ENCODE measurements around the gene ZMYND11.

ZMYND11 gene

DNA sequence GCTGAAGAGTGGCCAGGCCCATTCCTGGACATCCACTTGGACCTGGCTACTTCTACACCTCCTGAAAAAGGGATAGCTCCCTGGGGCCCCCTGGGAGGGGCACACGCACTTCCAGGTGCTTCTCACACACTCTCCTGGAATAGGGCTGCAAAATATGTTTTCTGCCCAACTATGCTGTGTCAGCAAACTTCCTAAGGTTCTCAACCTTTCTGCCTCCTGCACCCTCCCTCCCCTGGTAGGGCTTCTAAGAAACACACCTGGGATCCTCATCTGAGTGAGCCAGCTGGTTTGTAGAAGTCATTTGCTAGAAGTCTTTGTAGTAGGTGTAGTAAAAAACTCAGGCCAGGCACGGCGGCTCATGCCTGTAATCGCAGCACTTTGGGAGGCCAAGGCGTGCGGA, 136.5 kb downstream of the ZMYND11 start:
- in situ Hi-C loops (cut with MboI; ENCODE audit: low pct_unique_long_range_greater_than_20kb, low sequenced_read_pairs): no loop called here
- no peak for DNase-seq

DNA sequence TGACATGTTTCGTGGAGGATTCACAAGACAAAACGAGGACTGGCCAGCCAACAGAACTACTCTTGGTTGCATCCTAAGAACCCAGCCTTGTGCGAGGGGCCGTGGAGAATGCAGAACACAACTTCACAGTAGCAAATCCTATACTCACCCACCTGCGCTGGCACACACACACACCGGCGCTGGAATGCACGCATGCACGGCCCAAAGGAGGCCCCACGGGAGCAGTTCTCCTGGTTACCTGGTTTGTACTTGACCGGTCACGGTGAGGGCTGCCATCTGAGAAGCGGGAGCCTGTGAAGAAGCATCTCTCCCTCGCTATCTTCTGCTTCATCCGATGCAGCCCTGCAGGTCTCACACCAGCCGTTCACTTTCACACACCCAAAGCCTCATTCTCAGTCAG, 137.8 kb downstream of the ZMYND11 start:
- in situ Hi-C loops (cut with MboI; ENCODE audit: low pct_unique_long_range_greater_than_20kb, low sequenced_read_pairs): no loop called here

DNA sequence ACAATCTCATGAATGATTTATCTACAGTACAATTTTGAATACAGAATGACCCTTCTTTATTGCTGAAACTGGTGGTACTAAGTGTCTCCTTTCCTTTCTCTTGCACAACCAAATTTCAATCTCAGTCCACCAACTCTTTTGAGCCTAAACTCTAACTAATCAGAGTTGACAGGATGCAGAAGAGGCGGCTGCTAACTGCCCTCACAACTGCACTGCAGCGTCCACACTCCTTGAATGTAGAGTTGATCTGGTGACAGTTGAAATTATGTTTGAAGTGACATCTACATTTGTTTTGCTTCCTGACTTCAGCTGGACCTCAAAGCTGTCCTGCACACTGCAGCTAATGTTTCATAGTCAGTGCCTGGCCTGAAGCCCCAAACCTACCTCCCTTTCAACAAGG, 139.6 kb downstream of the ZMYND11 start:
- in situ Hi-C loops (cut with MboI; ENCODE audit: low pct_unique_long_range_greater_than_20kb, low sequenced_read_pairs): no loop called here
- DNase-seq: no peak

More for the DNA sequence above, 137.8 kb downstream of the ZMYND11 start:
- no peak for DNase-seq

GRCh38 chr10:275680-276079, 140.4 kb downstream of the ZMYND11 start:
- in situ Hi-C loops (cut with MboI; ENCODE audit: low pct_unique_long_range_greater_than_20kb, low sequenced_read_pairs): no loop called here
- DNase-seq: no peak

- in situ Hi-C loops (cut with MboI; ENCODE audit: low pct_unique_long_range_greater_than_20kb, low sequenced_read_pairs): no loop called here
- no peak for DNase-seq
Observed at GRCh38 chr10:277963-278362, 142.7 kb downstream of the ZMYND11 start.

DNA sequence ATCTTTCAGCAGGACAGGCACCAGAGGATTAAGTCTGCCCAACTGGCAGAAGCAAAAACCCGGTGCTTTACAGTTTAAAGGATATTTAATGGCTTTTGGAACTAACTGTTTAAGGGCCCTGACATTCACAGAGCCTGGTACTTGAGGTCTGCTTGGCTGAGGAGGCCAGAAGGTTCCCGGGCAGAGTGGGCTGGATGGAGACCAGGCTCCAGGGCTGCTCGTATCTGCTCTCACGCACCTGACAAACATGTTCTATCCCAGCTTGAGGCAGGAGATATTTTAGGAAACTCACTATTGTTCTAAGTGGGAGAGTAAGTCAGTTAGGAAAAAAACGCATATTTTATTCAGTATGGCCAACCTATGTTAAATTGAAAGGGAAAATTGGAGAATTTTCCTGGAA, 143.5 kb downstream of the ZMYND11 start:
- in situ Hi-C loops (cut with MboI; ENCODE audit: low pct_unique_long_range_greater_than_20kb, low sequenced_read_pairs): no loop called here
- DNase-seq: no peak

DNA sequence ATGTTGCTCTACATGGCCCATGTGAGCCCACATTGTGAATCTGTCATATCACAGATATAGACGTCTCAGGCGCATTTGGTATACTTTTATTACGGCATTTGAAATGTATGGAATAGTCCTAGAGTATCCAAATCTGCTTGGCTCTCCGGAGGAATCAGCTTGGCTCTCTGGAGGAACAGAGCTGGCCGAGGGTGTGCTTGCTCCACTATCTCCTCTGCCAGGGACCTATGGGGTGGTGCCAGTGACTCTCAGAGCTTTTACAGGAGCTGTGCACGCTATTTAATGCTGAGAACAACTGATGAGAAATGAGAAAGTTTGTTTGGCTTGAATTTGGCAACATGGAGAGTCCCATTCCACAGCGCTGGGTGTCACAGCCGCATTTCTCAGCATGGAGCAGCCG, 144.0 kb downstream of the ZMYND11 start:
- no peak for DNase-seq
- in situ Hi-C loops (cut with MboI; ENCODE audit: low pct_unique_long_range_greater_than_20kb, low sequenced_read_pairs): no loop called here

GRCh38 chr10:279655-280054, 144.4 kb downstream of the ZMYND11 start:
- in situ Hi-C loops (cut with MboI; ENCODE audit: low pct_unique_long_range_greater_than_20kb, low sequenced_read_pairs): no loop called here
- no peak for DNase-seq

DNA sequence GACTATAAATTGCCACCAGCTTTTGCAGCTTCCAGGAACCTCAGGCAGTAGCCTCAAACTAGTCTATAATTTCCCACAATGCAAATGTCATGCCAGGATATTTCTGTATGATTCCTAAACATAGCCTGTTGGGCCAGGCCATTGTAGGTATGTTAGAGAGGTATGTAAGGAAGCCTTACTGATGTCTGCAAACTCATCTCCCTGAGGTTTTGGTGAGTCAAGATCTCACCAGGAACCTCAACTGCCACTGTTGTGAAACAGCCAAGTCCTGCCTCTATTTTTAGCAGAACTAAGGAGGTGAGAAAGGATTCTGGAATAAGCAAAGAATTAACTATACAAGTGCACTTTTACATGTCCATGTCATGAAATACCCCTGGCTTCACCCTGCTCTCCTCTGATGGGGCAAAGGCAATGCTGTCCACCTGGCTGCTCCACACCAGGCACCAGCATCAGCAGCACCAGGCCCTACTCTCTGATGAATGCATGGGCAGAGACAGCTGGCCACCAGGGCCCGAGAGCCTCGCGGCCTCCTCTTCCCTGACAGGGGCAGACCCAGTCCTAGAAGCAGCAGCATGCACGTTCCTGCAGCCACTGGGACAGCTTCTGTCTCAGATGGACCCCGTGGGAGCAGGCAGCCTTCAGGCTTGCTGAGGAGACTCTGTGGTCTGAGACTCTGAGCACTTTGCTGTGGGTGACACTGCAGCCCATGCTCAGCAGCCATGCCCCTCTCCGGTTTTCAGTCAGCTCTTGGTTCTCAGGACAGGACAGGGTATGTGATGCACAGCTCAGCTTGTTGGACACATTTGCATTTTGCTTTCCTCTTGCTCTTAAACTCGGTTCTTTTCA, 147.3 kb downstream of the ZMYND11 start:
- DNase-seq: no peak
- in situ Hi-C loops (cut with MboI; ENCODE audit: low pct_unique_long_range_greater_than_20kb, low sequenced_read_pairs): no loop called here

DNA sequence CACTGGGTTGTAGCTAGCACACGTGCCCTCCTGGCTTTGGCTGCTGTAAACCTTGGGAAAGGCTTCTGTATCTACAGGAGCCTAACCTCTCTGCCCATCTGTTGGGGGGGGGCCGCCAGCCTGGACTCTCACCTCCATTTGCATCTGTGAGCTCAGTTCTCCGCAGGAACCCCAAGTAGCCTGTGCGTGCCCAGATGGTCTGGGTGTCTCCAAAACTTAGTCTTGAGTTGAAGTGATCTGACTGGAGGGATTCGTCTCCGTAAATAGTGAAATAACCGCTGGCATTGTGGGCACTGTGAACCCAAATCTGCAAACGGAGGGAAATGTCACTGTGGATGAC, 147.9 kb downstream of the ZMYND11 start:
- in situ Hi-C loops (cut with MboI; ENCODE audit: low pct_unique_long_range_greater_than_20kb, low sequenced_read_pairs): no loop called here

DNA sequence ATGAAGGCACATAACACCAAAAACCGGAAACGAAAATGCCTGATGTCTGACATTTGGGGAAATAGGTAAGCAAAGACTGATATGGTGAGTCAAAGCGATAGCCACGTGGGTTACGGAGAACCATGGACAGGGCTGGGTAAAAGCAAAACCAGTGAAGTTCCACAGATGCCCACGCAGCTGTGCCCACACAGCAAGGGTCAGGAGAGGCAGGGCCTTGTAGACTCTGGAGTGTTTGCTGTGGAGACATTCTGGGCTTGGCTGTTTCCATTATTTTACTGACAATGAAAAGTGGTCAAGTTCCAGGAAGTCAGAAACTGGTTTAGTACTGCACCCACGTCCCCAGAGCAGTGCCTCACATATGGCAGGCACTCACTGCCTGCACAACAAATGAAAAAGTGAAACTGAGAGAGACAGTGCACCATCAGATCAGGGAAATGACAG, 148.7 kb downstream of the ZMYND11 start:
- in situ Hi-C loops (cut with MboI; ENCODE audit: low pct_unique_long_range_greater_than_20kb, low sequenced_read_pairs): no loop called here
- DNase-seq: no peak

More for the DNA sequence above, 147.9 kb downstream of the ZMYND11 start:
- no peak for DNase-seq

GRCh38 chr10:285216-285615, 150.0 kb downstream of the ZMYND11 start:
- DNase-seq: no peak
- in situ Hi-C loops (cut with MboI; ENCODE audit: low pct_unique_long_range_greater_than_20kb, low sequenced_read_pairs): no loop called here

DNA sequence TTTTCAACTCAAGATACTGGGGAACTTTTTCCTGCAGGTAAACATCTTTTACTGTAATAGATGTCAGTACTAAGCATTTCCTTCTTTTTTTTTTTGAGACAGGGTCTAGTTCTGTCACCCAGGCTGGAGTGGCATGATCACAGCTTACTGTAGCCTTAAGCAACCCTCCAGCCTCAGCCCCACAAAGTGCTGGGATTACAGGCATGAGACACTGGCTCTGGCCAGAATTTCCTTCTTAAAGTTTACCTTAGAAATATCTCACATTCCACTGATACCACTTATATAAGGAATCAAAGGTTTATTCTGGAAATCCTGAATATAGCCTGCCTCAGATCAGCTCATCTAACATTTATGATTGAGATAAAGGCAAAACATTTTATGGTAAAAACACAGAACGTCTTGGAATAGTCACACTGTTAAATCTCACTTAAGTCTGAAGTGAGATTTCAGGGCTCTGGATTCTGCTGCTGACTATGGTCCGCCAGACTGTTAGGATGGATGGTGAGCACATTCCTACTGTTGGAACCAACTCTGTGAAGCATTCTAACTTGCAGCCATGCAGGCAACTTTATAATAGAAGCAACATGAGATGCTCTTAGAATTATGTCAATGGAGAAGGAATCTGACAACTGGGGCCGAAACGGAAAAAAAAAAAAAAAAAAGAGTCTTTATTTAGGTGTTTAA, 151.9 kb downstream of the ZMYND11 start:
- in situ Hi-C loops (cut with MboI; ENCODE audit: low pct_unique_long_range_greater_than_20kb, low sequenced_read_pairs): no loop called here
- no peak for DNase-seq

GRCh38 chr10:287814-288213, 152.6 kb downstream of the ZMYND11 start:
- in situ Hi-C loops (cut with MboI; ENCODE audit: low pct_unique_long_range_greater_than_20kb, low sequenced_read_pairs): no loop called here
- no peak for DNase-seq

DNA sequence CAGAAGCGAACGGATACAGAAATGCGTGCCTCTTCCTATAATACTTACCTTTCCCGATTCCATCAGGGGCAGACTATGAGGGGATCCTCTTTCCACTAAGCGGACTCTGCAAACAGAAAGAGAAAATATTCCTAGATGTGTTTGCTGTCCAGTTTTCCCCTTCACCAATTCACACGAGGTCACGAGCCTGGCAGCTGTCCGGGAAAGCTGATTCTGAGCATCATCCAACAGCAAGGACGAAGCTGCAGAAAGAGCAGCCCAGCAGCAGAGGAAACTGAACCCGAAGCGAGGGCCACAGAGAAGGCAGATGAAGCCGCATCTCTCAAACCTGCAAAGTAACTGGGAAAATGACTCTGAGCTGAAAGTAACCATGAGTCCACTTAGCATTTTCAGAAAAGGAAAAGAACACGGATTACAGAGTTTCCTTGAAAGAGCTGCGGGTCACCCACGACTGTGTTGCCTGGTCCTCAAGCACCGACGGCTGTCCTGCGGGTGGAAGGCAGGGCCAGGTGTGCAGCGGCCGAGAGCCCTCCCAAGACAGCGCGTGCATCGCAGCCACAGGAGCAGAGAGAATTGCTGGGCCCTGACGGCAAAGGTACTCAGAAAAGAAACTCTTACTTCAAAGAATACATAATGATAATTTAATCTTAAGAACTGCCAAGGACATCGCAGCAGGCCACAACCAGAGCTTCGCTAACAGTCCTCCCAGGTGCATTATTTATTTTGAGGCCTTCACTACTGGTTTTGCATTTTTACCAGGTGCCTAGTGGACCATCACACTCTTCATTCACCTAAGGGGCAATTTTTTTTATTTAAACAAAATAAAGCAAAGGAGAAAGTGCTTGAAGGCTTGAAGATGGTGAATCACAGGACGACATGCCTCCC, 153.3 kb downstream of the ZMYND11 start:
- in situ Hi-C loops (cut with MboI; ENCODE audit: low pct_unique_long_range_greater_than_20kb, low sequenced_read_pairs): no loop called here
- no peak for DNase-seq

GRCh38 chr10:289581-289980, 154.3 kb downstream of the ZMYND11 start:
- no peak for DNase-seq

DNA sequence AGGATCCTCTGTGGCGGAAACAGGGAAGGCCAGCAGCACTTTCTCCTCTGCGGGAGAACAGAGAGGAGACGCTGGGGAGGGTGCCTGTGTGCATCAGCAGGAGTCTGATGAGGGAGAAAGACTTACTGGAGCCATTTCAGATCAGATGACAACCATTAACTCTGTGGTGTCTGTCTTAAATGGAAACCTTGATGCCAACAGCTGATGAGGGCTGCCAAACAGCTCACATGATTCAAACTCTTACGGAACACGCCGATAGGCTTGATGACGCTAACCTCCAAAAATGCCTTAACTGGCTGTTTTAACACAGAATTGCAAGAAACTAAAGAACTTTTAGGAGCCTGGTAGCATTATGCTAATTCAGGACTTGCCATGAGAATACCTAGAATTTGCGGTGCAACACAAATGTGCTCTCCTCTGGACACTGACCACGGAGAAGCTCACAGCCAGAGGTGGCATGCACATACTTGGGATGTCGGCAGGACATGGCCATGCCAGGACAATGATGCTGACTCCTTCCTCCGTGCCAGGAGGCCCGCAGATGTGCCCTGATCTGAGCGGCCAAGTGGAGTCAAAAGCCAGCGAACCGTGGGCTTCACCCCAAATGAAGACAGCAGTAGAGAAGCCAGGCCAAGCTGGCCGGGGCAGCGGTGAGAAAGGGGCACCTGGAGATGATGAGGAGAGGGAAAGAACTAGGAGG, 154.9 kb downstream of the ZMYND11 start:
- DNase-seq: no peak
- in situ Hi-C loops (cut with MboI; ENCODE audit: low pct_unique_long_range_greater_than_20kb, low sequenced_read_pairs): no loop called here

More at GRCh38 chr10:289581-289980, 154.3 kb downstream of the ZMYND11 start:
- in situ Hi-C loops (cut with MboI; ENCODE audit: low pct_unique_long_range_greater_than_20kb, low sequenced_read_pairs): no loop called here

DNA sequence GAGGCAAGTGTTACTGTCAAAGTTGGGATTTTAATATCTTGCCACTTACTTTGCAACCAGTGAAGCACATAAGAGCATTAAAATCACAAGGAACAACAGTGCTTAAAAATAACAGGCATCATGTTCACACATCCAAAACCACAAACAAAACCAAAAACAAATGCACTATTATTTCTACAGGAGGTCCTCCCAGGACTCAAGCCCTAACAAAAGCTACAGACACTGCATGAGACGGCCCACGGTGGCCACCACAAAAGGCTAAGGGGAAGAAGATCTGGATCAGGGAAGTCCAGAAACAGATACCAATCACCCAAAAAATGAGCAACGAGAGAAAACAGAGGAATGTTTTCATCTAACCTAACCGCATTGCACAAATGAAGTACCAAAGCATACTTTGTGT, 158.4 kb downstream of the ZMYND11 start:
- in situ Hi-C loops (cut with MboI; ENCODE audit: low pct_unique_long_range_greater_than_20kb, low sequenced_read_pairs): no loop called here
- DNase-seq: no peak

GRCh38 chr10:297567-297966, 162.3 kb downstream of the ZMYND11 start:
- in situ Hi-C loops (cut with MboI; ENCODE audit: low pct_unique_long_range_greater_than_20kb, low sequenced_read_pairs): no loop called here

More at GRCh38 chr10:297567-297966, 162.3 kb downstream of the ZMYND11 start:
- no peak for DNase-seq
